ENCODE data around the gene BEND7.

BEND7 gene

DNA sequence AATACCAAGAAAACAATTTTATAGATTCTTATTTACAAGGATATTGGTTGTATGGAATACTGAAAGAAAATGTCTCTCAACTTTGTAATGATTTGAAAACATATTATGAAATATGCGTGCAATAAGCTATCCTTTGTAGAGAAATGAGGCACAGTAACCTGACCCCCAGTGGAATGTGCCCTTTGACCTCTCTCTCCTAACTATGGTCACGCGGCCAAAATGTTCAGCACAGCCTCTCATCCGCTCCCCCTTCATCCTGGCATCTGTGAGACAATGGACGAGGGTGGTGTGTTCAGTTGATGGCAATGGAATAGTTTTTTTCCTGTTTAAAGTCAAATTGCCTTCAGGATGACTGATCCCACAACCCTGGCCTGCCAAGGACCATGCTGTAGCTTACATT is 13.3 kb downstream of the BEND7 start:
- Histone ChIP-seq H3K79me1 (ENCODE audit: low read length) (no peaks in the 10 kb centered on the region), H3K4me1 (ENCODE audit: control insufficient read depth in 1 of 2, insufficient read depth in 2 of 2, low read length in 2 of 2) (peaks cover 2 to 4% of the 10 kb centered on the region in 2 experiments), H2BK5ac (ENCODE audit: low read depth, low read length, poor library complexity) (no peak overlapping the region), H3K4me3 (ENCODE audit: low read depth, low read length) (no peak overlapping the region), H3K23ac (ENCODE audit: low read length) (no peak overlapping the region), H3K14ac (ENCODE audit: low read length) (no peak overlapping the region), H3K27me3 (ENCODE audit: insufficient read depth, low read length) (no peaks in the 10 kb centered on the region), H4K12ac (ENCODE audit: low read depth, low read length) (no peak overlapping the region), H3K79me2 (ENCODE audit: control insufficient read depth, insufficient read depth, low read length, poor library complexity) (no peaks in the 10 kb centered on the region), H2AFZ (ENCODE audit: insufficient read depth, low read length, poor library complexity) (no peak overlapping the region), H2BK120ac (ENCODE audit: insufficient read depth, low read length, poor library complexity) (no peak overlapping the region), H2BK12ac (ENCODE audit: low read length) (no peak overlapping the region), H3K9ac (ENCODE audit: low read length) (no peak overlapping the region), H3K9me3 (ENCODE audit: insufficient read depth, low read depth, low read length) (no peaks in the 10 kb centered on the region), H4K91ac (ENCODE audit: low read depth, low read length) (no peak overlapping the region), H4K8ac (ENCODE audit: low read depth, low read length) (no peak overlapping the region), H2AK5ac (ENCODE audit: low read length) (no peak overlapping the region), H3K36me3 (ENCODE audit: control insufficient read depth in 1 of 2, insufficient read depth in 2 of 2, low read length in 2 of 2) (peaks cover 10 to 20% of the 10 kb centered on the region in 2 experiments), H3K18ac (ENCODE audit: low read length) (no peak overlapping the region), H3K4ac (ENCODE audit: low read depth, low read length) (no peak overlapping the region), H3K4me2 (ENCODE audit: low read length) (no peak overlapping the region), H3K27ac (ENCODE audit: low read depth, low read length) (no peak overlapping the region)
- no CpG with 5 or more reads among the region's 5 CpGs for WGBS (ENCODE audit: extremely low coverage, insufficient coverage, insufficient read length)
- DNase-seq, result no peak

DNA sequence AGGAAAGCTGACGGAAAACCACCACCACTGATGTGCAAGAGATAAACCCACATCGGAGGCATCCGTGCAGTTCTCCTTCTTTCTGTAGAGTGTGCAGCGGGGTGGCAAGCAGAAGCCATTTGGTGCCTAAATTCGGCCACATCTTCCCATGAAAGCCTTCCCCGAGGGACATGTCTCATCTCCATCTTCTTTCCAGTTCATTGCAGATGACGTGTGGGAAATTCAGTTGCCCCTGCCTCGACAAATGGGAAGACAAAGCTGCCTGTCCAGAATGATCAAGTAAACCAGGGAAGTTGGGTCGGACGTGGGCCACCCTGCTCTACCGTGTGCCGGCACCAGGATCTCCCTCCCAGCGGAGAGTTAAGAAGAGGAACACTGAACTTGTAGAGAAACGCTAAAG is 14.5 kb downstream of the BEND7 start:
- no peak overlapping the region for H3K23ac ChIP-seq (ENCODE audit: low read length)
- WGBS (ENCODE audit: extremely low coverage, insufficient coverage, insufficient read length), result no CpG with 5 or more reads among the region's 14 CpGs
- H4K91ac ChIP-seq (ENCODE audit: low read depth, low read length), result no peak overlapping the region

GRCh38 chr10:13512564-13512963 is 16.2 kb downstream of the BEND7 start:
- Histone ChIP-seq H3K14ac (ENCODE audit: low read length) (no peak overlapping the region), H3K18ac (ENCODE audit: low read length) (no peak overlapping the region), H3K79me2 (ENCODE audit: control insufficient read depth, insufficient read depth, low read length, poor library complexity) (peaks cover 2% of the 10 kb centered on the region), H2BK5ac (ENCODE audit: low read depth, low read length, poor library complexity) (no peak overlapping the region), H3K4ac (ENCODE audit: low read depth, low read length) (no peak overlapping the region), H3K23ac (ENCODE audit: low read length) (no peak overlapping the region), H3K27me3 (ENCODE audit: insufficient read depth, low read length) (no peaks in the 10 kb centered on the region), H4K8ac (ENCODE audit: low read depth, low read length) (no peak overlapping the region), H4K12ac (ENCODE audit: low read depth, low read length) (no peak overlapping the region), H2BK12ac (ENCODE audit: low read length) (no peak overlapping the region), H4K91ac (ENCODE audit: low read depth, low read length) (no peak overlapping the region), H3K36me3 (ENCODE audit: control insufficient read depth in 1 of 2, insufficient read depth in 2 of 2, low read length in 2 of 2) (peaks cover 9 to 13% of the 10 kb centered on the region in 2 experiments), H3K4me1 (ENCODE audit: control insufficient read depth in 1 of 2, insufficient read depth in 2 of 2, low read length in 2 of 2) (peaks cover 8 to 14% of the 10 kb centered on the region in 2 experiments), H3K4me2 (ENCODE audit: low read length) (no peak overlapping the region), H3K4me3 (ENCODE audit: low read depth, low read length) (no peak overlapping the region), H3K9me3 (ENCODE audit: insufficient read depth, low read depth, low read length) (no peaks in the 10 kb centered on the region), H3K27ac (ENCODE audit: low read depth, low read length) (no peak overlapping the region), H2AFZ (ENCODE audit: insufficient read depth, low read length, poor library complexity) (no peak overlapping the region), H3K79me1 (ENCODE audit: low read length) (no peaks in the 10 kb centered on the region), H2AK5ac (ENCODE audit: low read length) (no peak overlapping the region), H3K9ac (ENCODE audit: low read length) (no peak overlapping the region), H2BK120ac (ENCODE audit: insufficient read depth, low read length, poor library complexity) (no peak overlapping the region)
- no CpG with 5 or more reads among the region's 2 CpGs for WGBS (ENCODE audit: extremely low coverage, insufficient coverage, insufficient read length)
- DNase-seq, result no peak

More for the DNA sequence above, 14.5 kb downstream of the BEND7 start:
- no peak overlapping the region for H4K12ac ChIP-seq (ENCODE audit: low read depth, low read length)
- no peak overlapping the region for H3K4me3 ChIP-seq (ENCODE audit: low read depth, low read length)
- no peak overlapping the region for H4K8ac ChIP-seq (ENCODE audit: low read depth, low read length)
- no peak overlapping the region for H3K4me2 ChIP-seq (ENCODE audit: low read length)
- H3K4me1 ChIP-seq (ENCODE audit: control insufficient read depth in 1 of 2, insufficient read depth in 2 of 2, low read length in 2 of 2), result peaks cover 2 to 7% of the 10 kb centered on the region in 2 experiments
- H3K14ac ChIP-seq (ENCODE audit: low read length), result no peak overlapping the region
- no peak overlapping the region for H3K9ac ChIP-seq (ENCODE audit: low read length)
- peaks cover 9 to 16% of the 10 kb centered on the region in 2 experiments for H3K36me3 ChIP-seq (ENCODE audit: control insufficient read depth in 1 of 2, insufficient read depth in 2 of 2, low read length in 2 of 2)
- no peak overlapping the region for H2AK5ac ChIP-seq (ENCODE audit: low read length)
- H3K79me1 ChIP-seq (ENCODE audit: low read length), result no peaks in the 10 kb centered on the region
- DNase-seq, result no peak
- no peak overlapping the region for H2BK5ac ChIP-seq (ENCODE audit: low read depth, low read length, poor library complexity)
- H3K18ac ChIP-seq (ENCODE audit: low read length), result no peak overlapping the region
- no peaks in the 10 kb centered on the region for H3K9me3 ChIP-seq (ENCODE audit: insufficient read depth, low read depth, low read length)
- no peaks in the 10 kb centered on the region for H3K27me3 ChIP-seq (ENCODE audit: insufficient read depth, low read length)
- no peak overlapping the region for H3K4ac ChIP-seq (ENCODE audit: low read depth, low read length)
- H2BK12ac ChIP-seq (ENCODE audit: low read length), result no peak overlapping the region
- no peaks in the 10 kb centered on the region for H3K79me2 ChIP-seq (ENCODE audit: control insufficient read depth, insufficient read depth, low read length, poor library complexity)
- no peak overlapping the region for H2AFZ ChIP-seq (ENCODE audit: insufficient read depth, low read length, poor library complexity)
- no peak overlapping the region for H3K27ac ChIP-seq (ENCODE audit: low read depth, low read length)
- H2BK120ac ChIP-seq (ENCODE audit: insufficient read depth, low read length, poor library complexity), result no peak overlapping the region

GRCh38 chr10:13511409-13511808 is 17.4 kb downstream of the BEND7 start:
- H3K9me3 ChIP-seq (ENCODE audit: insufficient read depth, low read depth, low read length), result no peaks in the 10 kb centered on the region
- H2AK5ac ChIP-seq (ENCODE audit: low read length), result no peak overlapping the region
- no peak overlapping the region for H3K18ac ChIP-seq (ENCODE audit: low read length)
- no peak overlapping the region for H3K4me2 ChIP-seq (ENCODE audit: low read length)
- H3K79me1 ChIP-seq (ENCODE audit: low read length), result peaks cover 2% of the 10 kb centered on the region
- peaks cover 10 to 20% of the 10 kb centered on the region in 2 experiments for H3K4me1 ChIP-seq (ENCODE audit: control insufficient read depth in 1 of 2, insufficient read depth in 2 of 2, low read length in 2 of 2)
- H2BK120ac ChIP-seq (ENCODE audit: insufficient read depth, low read length, poor library complexity), result no peak overlapping the region
- peaks cover 8 to 9% of the 10 kb centered on the region in 2 experiments for H3K36me3 ChIP-seq (ENCODE audit: control insufficient read depth in 1 of 2, insufficient read depth in 2 of 2, low read length in 2 of 2)
- no peak overlapping the region for H2BK5ac ChIP-seq (ENCODE audit: low read depth, low read length, poor library complexity)
- no peak overlapping the region for H3K23ac ChIP-seq (ENCODE audit: low read length)
- no peak overlapping the region for H4K12ac ChIP-seq (ENCODE audit: low read depth, low read length)
- no CpG with 5 or more reads among the region's 5 CpGs for WGBS (ENCODE audit: extremely low coverage, insufficient coverage, insufficient read length)
- H3K27me3 ChIP-seq (ENCODE audit: insufficient read depth, low read length), result no peaks in the 10 kb centered on the region
- H2AFZ ChIP-seq (ENCODE audit: insufficient read depth, low read length, poor library complexity), result no peak overlapping the region
- H3K27ac ChIP-seq (ENCODE audit: low read depth, low read length), result no peak overlapping the region
- H3K9ac ChIP-seq (ENCODE audit: low read length), result no peak overlapping the region
- no peak overlapping the region for H3K4me3 ChIP-seq (ENCODE audit: low read depth, low read length)
- DNase-seq, result no peak
- no peak overlapping the region for H4K91ac ChIP-seq (ENCODE audit: low read depth, low read length)
- H3K79me2 ChIP-seq (ENCODE audit: control insufficient read depth, insufficient read depth, low read length, poor library complexity), result peaks cover 2% of the 10 kb centered on the region
- H3K14ac ChIP-seq (ENCODE audit: low read length), result no peak overlapping the region
- H3K4ac ChIP-seq (ENCODE audit: low read depth, low read length), result no peak overlapping the region
- H2BK12ac ChIP-seq (ENCODE audit: low read length), result no peak overlapping the region
- H4K8ac ChIP-seq (ENCODE audit: low read depth, low read length), result no peak overlapping the region

Measured in trophoblast cell (in vitro differentiated cells and primary cell).